Measurements from ENCODE around the gene KIAA1328.

GRCh38 chr18:37182340-37183135, 353.6 kb downstream of the KIAA1328 start:
- no peak for TF ChIP-seq POLR2A (IDR thresholded peaks at IDR 0.05)
- TF ChIP-seq CTCF (IDR thresholded peaks at IDR 0.05): no peak

Measured in esophagus squamous epithelium (tissue), 4 donors.